Transverse colon (tissue), 4 donors: Measurements from ENCODE around the gene MED6. TPM values are rescaled to one million over a fixed set of nuclear protein-coding genes. Genes with fewer than 3 reads are reported as not detected.

Experiments
- DNase-seq: peaks from one replicate; pipeline ENCODE4 v3.0.0-alpha.2; 2019
- H3K27ac ChIP-seq, 4 donors: fragments of 200-600 bp; sonication (generic); 2 replicates each; pipeline ENCODE4 v1.5.1; 2016 to 2018; ENCODE audit warnings: inconsistent platforms in 4 of 4
- H3K27me3 ChIP-seq: fragments of 200-600 bp; sonication (generic); 2 replicates; pipeline ENCODE4 v1.5.1; 2017; ENCODE audit warnings: inconsistent platforms
- H3K36me3 ChIP-seq, 4 donors: fragments of 200-600 bp; sonication (generic); 2 replicates each; pipeline ENCODE4 v1.5.1; 2017 to 2019; ENCODE audit warnings: inconsistent platforms in 4 of 4
- H3K4me1 ChIP-seq, 4 donors: fragments of 200-600 bp; sonication (generic); 2 replicates each; pipeline ENCODE4 v1.5.1; 2017 to 2020; ENCODE audit warnings: inconsistent platforms in 4 of 4
- H3K4me3 ChIP-seq, 4 donors: fragments of 200-600 bp; sonication (generic); 1 replicate in 1 of 4; 2 replicates in 3 of 4; pipeline versions ENCODE4 v1.5.1 to v1.6.1; 2017 to 2019; ENCODE audit warnings: inconsistent platforms in 4 of 4
- H3K9me3 ChIP-seq, 2 donors: fragments of 200-600 bp; sonication (generic); 2 replicates each; pipeline ENCODE4 v1.5.1; 2017 to 2019; ENCODE audit warnings: inconsistent platforms in 2 of 2
- CTCF ChIP-seq, 5 experiments: fragments of 200-600 bp in 3 of 5; fragments of 450-650 bp in 2 of 5; sonication (generic) in 3 of 5; IDR thresholded peaks; 1 replicate in 2 of 5; 2 replicates in 3 of 5; pipeline ENCODE4 v1.5.1; 2016 to 2017; ENCODE audit warnings: antibody characterized with exemption in 5 of 5, inconsistent platforms in 3 of 5, mild to moderate bottlenecking in 2 of 5, moderate library complexity in 1 of 5
- EP300 ChIP-seq: sonication (generic); formaldehyde crosslinking; IDR thresholded peaks from one replicate; pipeline ENCODE4 v1.6.1; 2017; ENCODE audit warnings: antibody characterized with exemption, low read depth
- POLR2A ChIP-seq: fragments of 450-650 bp; IDR thresholded peaks from one replicate; pipeline ENCODE4 v1.6.1; 2016; ENCODE audit warnings: antibody characterized with exemption, mild to moderate bottlenecking, moderate library complexity
- POLR2AphosphoS5 ChIP-seq, 3 donors: sonication (generic); formaldehyde crosslinking; IDR thresholded peaks; one replicate each; pipeline ENCODE4 v1.6.1; 2016; ENCODE audit warnings: antibody characterized with exemption in 3 of 3
- WGBS, 2 donors: methylation state at CpG; one replicate each; pipeline ENCODE4 v1.1.5; 2018; ENCODE audit warnings: low coverage in 1 of 2; 5-methylcytosine and 5-hydroxymethylcytosine counted together
- in situ Hi-C, 4 donors: fragments of 200-750 bp; cut with MboI; loops; one replicate each; pipeline versions ENCODE4 v1.15.0 to v1.15.1; 2017; ENCODE audit warnings: low sequenced_read_pairs in 3 of 4, low pct_ligation_motif_present in 1 of 4, low pct_unique_long_range_greater_than_20kb in 1 of 4
- intact Hi-C: fragments of 100-400 bp; cut with DNase I; formaldehyde crosslinking; loops from one replicate; pipeline ENCODE4 v1.15.1; 2023; ENCODE audit warnings: low total_unique reads
- total RNA-seq, 4 donors: library from RNA; depleted of rRNA; stranded (reverse); fragments of >200 nt; gene quantifications; one replicate each; pipeline ENCODE4 v1.1.0, GENCODE V29; 2016

MED6 gene
- total RNA-seq, 4 donors from 2014 or later, result 6.0 to 33.5 (median 23.7) TPM

DNA sequence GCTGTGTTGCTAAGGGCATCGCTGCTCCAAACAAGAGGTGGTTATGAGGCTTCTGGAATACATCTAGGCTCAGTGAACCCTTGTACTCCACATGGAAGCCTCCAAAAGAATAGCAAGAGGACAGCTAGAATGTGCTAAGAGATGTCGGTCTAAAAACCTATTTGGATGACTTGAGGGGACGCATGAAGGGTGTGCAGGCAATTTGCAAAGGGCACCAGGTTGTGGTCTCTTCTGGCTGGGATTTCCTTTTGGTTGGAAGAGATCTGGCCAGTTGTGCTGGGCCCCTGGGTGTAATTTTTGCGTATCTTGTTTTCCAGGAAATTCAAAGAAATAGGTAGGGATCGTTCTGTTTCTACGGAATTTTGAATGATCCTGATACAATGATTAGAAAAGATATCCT lies 45.4 kb upstream of the MED6 start:
- no peak for TF ChIP-seq EP300
- TF ChIP-seq POLR2AphosphoS5 (IDR thresholded peaks at IDR 0.05), result no peak
- no peak for TF ChIP-seq POLR2A
- no peak for TF ChIP-seq CTCF (IDR thresholded peaks at IDR 0.05)
- in situ Hi-C loops, result no loop called here
- no peaks in the 10 kb centered on the region for H3K36me3 ChIP-seq
- H3K27ac ChIP-seq, result no peak overlapping the region
- DNase-seq, result no peak
- H3K4me3 ChIP-seq, result no peak overlapping the region
- peaks cover 0 to 13% (median 11%) of the 10 kb centered on the region in 4 donors for H3K4me1 ChIP-seq
- intact Hi-C loops, result no loop called here
- H3K27me3 ChIP-seq, result peaks cover 20% of the 10 kb centered on the region
- no peaks in the 10 kb centered on the region for H3K9me3 ChIP-seq
- WGBS, 2 donors, result 95% methylated on average over 6 of the region's 6 CpGs; no CpG with 5 or more reads in 1 of the 2 donors

DNA sequence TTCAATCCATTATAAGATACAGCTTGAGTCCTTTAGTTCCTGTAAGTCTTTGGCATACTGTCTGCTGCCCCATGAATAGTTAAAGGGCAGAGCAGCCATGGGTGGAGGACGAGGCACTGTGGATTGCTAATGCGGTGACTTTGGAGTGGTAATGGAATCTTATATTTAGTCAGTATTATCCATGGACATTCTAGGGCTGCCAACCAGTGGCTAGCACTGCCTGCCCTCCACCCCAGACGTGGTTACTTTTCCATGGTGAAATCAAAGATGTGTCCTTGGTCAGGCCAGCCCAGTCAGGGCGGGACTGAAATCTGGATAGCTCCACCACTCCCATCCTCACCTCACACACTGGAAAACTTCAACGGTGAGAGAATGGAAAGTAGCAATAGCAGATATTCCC lies 43.5 kb upstream of the MED6 start:
- DNase-seq, result no peak
- H3K27me3 ChIP-seq, result peaks cover 38% of the 10 kb centered on the region
- no peak overlapping the region for H3K27ac ChIP-seq
- no peaks in the 10 kb centered on the region for H3K9me3 ChIP-seq
- H3K4me1 ChIP-seq, result peaks cover 0 to 15% (median 13%) of the 10 kb centered on the region in 4 donors
- in situ Hi-C loops, result no loop called here
- H3K4me3 ChIP-seq, result no peak overlapping the region
- TF ChIP-seq POLR2A (no peak), POLR2AphosphoS5 (IDR thresholded peaks at IDR 0.05) (no peak), EP300 (no peak), CTCF (IDR thresholded peaks at IDR 0.05) (no peak)
- H3K36me3 ChIP-seq, result no peaks in the 10 kb centered on the region
- 76 to 88% methylated on average over 2 to 5 of the region's 5 CpGs for WGBS, 2 donors
- intact Hi-C loops, result no loop called here

GRCh38 chr14:70642303-70643235 lies 42.1 kb upstream of the MED6 start:
- Histone ChIP-seq H3K4me3 (peak overlapping the region; percentile 53 to 66 (median 60)), H3K27ac (peak overlapping the region in 3 of 4 donors; percentile 13 to 52 (median 32)), H3K36me3 (no peaks in the 10 kb centered on the region), H3K4me1 (peaks cover 0 to 15% (median 13%) of the 10 kb centered on the region in 4 donors), H3K27me3 (peaks cover 49% of the 10 kb centered on the region), H3K9me3 (no peaks in the 10 kb centered on the region)
- DNase-seq, result peak; percentile 39
- intact Hi-C loops, result no loop called here
- TF ChIP-seq CTCF (IDR thresholded peaks at IDR 0.05) (no peak), POLR2AphosphoS5 (IDR thresholded peaks at IDR 0.05) (no peak), EP300 (no peak), POLR2A (no peak)
- in situ Hi-C loops, result no loop called here
- WGBS, 2 donors, result 6 to 83% methylated on average over 1 to 48 of the region's 51 CpGs

- intact Hi-C loops (no loop called here), in situ Hi-C loops (no loop called here)
- WGBS, 2 donors, result 0% methylated on average over 3 to 28 of the region's 105 CpGs
- Histone ChIP-seq H3K27ac (peak within 1 kb of the TSS; percentile 13 to 52 (median 31)), H3K9me3 (no peaks in the 10 kb centered on the region), H3K4me3 (peak within 1 kb of the TSS; percentile 53 to 66 (median 60)), H3K4me1 (peaks cover 0 to 15% (median 13%) of the 10 kb centered on the region in 4 donors), H3K36me3 (no peaks in the 10 kb centered on the region), H3K27me3 (peaks cover 49% of the 10 kb centered on the region)
- DNase-seq, result peak; percentile 22
- no peak for TF ChIP-seq CTCF (IDR thresholded peaks at IDR 0.05)
- no peak for TF ChIP-seq EP300
- TF ChIP-seq POLR2AphosphoS5 (IDR thresholded peaks at IDR 0.05), result no peak
- no peak for TF ChIP-seq POLR2A
Observed at GRCh38 chr14:70641548-70642302, 41.3 kb upstream of the MED6 start, which contains the start of gene TTC9. TSS of gene TTC9 (plus strand) at chr14:70641916. CDS start at chr14:70642130, 214 bp downstream.
